ENCODE results near the gene IGF2R. TPM values are rescaled to one million over a fixed set of nuclear protein-coding genes. Genes with fewer than 3 reads are reported as not detected.

Gene IGF2R
- total and polyA plus RNA-seq, 2 of the 13 experiments (the other 11 are each of a cell fraction or from before 2014, with no cell fraction given), result 38.3 to 70.0 TPM

DNA sequence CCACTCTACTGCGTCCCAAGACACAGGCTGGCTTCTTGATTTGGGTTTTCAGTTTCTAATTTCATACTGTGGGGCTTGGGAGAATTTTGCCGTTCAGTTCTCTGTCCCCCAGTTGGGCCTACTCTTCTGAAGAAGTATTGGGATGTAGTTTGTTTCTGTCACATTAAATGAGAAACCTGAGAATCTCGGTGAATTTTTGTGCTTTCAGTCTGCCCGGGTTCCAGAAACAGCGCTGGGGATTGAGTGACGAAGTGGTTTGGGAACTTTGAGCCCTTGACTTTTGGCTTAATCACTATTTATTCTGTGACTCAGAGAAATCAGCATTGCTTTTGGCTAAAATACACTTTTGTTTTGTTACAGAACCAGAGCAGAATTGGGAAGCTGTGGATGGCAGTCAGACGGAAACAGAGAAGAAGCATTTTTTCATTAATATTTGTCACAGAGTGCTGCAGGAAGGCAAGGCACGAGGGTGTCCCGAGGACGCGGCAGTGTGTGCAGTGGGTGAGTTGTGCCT, 74.0 kb downstream of the IGF2R start (continued):
- TF ChIP-seq ZNF18 (CRISPR knock-in tag; IDR thresholded peaks at IDR 0.05; ENCODE audit: insufficient replicate concordance) (peak; percentile 34), ZNF232 (CRISPR knock-in tag; IDR thresholded peaks at IDR 0.05; ENCODE audit: borderline replicate concordance) (peak; percentile 57; the same call in 1 of the 2 replicates), AGO2 (optimal IDR thresholded peaks at IDR 0.05; ENCODE audit: low read depth, low read length) (no peak), KMT2B (CRISPR knock-in tag; IDR thresholded peaks at IDR 0.05) (no peak), POLR2AphosphoS2 (IDR thresholded peaks at IDR 0.05; ENCODE audit: low read depth, low read length) (no peak), SRSF4 (IDR thresholded peaks at IDR 0.05; ENCODE audit: low read depth, low read length, poor library complexity, severe bottlenecking) (no peak), ZNF451 (CRISPR knock-in tag; IDR thresholded peaks at IDR 0.05) (no peak), ZMYM3 (CRISPR knock-in tag; IDR thresholded peaks at IDR 0.05) (no peak), ZNF777 (CRISPR knock-in tag; IDR thresholded peaks at IDR 0.05) (no peak), SP2 (CRISPR knock-in tag; IDR thresholded peaks at IDR 0.05) (no peak), GATAD2A (CRISPR knock-in tag; IDR thresholded peaks at IDR 0.05) (peak; percentile 84), SOX6 (IDR thresholded peaks at IDR 0.05) (no peak), SOX6 (CRISPR knock-in tag; IDR thresholded peaks at IDR 0.05) (peak; percentile 85), JUN (CRISPR knock-in tag; IDR thresholded peaks at IDR 0.05) (peak; percentile 81), RBAK (CRISPR knock-in tag; IDR thresholded peaks at IDR 0.05) (peak; percentile 80; the same call in 1 of the 2 replicates), ARHGAP35 (CRISPR knock-in tag; IDR thresholded peaks at IDR 0.05; ENCODE audit: borderline replicate concordance) (no peak), ARNTL (CRISPR knock-in tag; IDR thresholded peaks at IDR 0.05) (no peak), ZNF562 (CRISPR knock-in tag; IDR thresholded peaks at IDR 0.05; ENCODE audit: borderline replicate concordance) (no peak), ZNF770 (CRISPR knock-in tag; IDR thresholded peaks at IDR 0.05) (no peak)
- TF ChIP-seq, protein P1, sequence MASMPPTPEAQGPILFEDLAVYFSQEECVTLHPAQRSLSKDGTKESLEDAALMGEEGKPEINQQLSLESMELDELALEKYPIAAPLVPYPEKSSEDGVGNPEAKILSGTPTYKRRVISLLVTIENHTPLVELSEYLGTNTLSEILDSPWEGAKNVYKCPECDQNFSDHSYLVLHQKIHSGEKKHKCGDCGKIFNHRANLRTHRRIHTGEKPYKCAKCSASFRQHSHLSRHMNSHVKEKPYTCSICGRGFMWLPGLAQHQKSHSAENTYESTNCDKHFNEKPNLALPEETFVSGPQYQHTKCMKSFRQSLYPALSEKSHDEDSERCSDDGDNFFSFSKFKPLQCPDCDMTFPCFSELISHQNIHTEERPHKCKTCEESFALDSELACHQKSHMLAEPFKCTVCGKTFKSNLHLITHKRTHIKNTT (CRISPR knock-in tag; IDR thresholded peaks at IDR 0.05), result no peak
- TF ChIP-seq, protein P2, sequence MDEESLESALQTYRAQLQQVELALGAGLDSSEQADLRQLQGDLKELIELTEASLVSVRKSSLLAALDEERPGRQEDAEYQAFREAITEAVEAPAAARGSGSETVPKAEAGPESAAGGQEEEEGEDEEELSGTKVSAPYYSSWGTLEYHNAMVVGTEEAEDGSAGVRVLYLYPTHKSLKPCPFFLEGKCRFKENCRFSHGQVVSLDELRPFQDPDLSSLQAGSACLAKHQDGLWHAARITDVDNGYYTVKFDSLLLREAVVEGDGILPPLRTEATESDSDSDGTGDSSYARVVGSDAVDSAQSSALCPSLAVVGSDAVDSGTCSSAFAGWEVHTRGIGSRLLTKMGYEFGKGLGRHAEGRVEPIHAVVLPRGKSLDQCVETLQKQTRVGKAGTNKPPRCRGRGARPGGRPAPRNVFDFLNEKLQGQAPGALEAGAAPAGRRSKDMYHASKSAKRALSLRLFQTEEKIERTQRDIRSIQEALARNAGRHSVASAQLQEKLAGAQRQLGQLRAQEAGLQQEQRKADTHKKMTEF (CRISPR knock-in tag; IDR thresholded peaks at IDR 0.05), result peak; percentile 77
- TF ChIP-seq, protein P3, sequence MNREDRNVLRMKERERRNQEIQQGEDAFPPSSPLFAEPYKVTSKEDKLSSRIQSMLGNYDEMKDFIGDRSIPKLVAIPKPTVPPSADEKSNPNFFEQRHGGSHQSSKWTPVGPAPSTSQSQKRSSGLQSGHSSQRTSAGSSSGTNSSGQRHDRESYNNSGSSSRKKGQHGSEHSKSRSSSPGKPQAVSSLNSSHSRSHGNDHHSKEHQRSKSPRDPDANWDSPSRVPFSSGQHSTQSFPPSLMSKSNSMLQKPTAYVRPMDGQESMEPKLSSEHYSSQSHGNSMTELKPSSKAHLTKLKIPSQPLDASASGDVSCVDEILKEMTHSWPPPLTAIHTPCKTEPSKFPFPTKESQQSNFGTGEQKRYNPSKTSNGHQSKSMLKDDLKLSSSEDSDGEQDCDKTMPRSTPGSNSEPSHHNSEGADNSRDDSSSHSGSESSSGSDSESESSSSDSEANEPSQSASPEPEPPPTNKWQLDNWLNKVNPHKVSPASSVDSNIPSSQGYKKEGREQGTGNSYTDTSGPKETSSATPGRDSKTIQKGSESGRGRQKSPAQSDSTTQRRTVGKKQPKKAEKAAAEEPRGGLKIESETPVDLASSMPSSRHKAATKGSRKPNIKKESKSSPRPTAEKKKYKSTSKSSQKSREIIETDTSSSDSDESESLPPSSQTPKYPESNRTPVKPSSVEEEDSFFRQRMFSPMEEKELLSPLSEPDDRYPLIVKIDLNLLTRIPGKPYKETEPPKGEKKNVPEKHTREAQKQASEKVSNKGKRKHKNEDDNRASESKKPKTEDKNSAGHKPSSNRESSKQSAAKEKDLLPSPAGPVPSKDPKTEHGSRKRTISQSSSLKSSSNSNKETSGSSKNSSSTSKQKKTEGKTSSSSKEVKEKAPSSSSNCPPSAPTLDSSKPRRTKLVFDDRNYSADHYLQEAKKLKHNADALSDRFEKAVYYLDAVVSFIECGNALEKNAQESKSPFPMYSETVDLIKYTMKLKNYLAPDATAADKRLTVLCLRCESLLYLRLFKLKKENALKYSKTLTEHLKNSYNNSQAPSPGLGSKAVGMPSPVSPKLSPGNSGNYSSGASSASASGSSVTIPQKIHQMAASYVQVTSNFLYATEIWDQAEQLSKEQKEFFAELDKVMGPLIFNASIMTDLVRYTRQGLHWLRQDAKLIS (CRISPR knock-in tag; IDR thresholded peaks at IDR 0.05), result no peak

All from HepG2 (cell line).